ENCODE measurements around the gene ARHGAP20.

Gene ARHGAP20

DNA sequence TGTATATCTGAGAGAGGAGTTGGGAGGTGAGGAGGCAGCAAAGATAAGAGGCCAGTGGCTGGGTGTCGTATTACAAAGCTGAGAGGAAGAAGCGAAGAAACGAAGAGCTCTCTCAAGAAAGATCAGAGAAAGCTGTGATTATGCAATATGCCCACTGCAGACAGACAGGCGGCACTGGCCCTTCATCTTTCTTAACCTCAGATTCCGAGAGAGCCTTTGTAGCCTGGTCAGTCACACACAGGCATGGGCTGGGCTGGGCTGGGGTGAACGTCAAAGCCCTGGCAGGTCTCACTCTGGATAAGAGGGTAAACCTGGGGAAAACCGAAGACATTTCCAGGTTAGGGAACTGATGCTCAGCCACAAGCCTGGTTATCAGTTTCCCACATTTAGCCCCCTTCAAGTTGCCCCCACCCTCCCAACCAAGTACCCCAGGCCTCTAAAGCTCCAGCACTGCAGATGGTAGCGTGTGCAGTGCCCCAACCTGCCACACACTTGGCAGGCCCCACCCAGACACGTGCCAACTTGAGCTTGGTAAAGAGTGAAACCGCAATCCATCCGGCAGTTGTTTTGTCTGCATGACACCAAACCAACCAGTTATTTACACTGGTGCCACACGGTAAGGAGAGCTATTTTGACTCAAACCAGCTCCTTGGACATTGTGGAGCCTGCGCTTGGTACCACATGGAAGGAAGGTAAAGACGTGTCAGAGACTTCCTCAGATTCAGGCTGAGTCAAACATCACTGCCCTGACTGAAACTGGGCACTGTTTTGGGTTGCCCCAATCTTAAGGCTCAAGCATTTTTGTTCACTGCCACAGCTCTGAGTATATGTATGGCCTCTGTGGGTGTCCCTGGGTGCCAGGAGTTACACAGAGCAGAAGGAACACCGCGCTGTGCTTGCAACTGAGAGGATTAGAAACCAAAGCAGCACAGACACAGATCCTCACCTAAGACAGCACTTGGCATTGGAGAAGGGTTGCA, 146.6 kb downstream of the ARHGAP20 start:
- ATAC-seq (ENCODE audit: low read depth): peak; percentile 58
- DNase-seq (ENCODE audit: low spot score): no peak

DNA sequence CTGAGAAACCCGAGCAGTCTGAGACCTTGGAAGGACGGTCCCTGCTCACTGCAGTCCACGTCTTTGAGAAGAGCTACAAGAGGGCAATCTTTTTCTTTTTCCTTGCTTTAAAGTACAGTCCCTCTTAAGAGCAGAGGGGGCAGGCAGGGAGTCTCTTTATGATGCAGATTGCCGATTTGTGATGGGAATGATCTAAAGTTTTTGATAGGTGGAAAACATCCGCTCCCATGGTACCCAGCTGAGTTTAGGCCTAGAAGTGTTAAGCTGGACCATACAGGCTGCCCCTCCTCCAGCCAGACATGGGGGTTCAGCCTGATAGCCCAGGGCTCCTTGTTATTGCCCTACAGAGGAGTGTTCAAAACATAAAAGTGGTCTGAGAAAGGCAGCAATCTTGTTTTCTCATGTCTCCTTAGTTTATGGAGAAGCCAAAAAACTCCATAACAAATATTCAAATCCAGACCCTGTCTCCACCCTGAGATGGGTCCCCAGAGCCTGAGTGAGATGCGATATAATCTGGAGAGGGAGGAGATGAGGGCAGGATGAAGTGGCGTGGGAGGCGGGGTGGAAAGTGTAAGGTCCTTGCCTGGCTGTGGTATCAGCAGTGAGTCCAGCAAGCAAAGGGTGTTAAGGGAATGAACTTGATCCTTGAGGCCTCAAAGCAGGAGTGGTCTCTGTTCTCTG, 147.4 kb downstream of the ARHGAP20 start:
- Histone ChIP-seq H3K4me3 (ENCODE audit: severe bottlenecking) (no peak overlapping the region), H3K27ac (ENCODE audit: poor library complexity, severe bottlenecking) (no peak overlapping the region), H3K27me3 (ENCODE audit: insufficient read depth, poor library complexity, severe bottlenecking) (peaks cover 4% of the 10 kb centered on the region)

More for the DNA sequence above, 146.6 kb downstream of the ARHGAP20 start:
- TF ChIP-seq, protein P1, sequence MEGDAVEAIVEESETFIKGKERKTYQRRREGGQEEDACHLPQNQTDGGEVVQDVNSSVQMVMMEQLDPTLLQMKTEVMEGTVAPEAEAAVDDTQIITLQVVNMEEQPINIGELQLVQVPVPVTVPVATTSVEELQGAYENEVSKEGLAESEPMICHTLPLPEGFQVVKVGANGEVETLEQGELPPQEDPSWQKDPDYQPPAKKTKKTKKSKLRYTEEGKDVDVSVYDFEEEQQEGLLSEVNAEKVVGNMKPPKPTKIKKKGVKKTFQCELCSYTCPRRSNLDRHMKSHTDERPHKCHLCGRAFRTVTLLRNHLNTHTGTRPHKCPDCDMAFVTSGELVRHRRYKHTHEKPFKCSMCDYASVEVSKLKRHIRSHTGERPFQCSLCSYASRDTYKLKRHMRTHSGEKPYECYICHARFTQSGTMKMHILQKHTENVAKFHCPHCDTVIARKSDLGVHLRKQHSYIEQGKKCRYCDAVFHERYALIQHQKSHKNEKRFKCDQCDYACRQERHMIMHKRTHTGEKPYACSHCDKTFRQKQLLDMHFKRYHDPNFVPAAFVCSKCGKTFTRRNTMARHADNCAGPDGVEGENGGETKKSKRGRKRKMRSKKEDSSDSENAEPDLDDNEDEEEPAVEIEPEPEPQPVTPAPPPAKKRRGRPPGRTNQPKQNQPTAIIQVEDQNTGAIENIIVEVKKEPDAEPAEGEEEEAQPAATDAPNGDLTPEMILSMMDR (IDR thresholded peaks at IDR 0.05; ENCODE audit: poor library complexity, severe bottlenecking): no peak
- peaks cover 4% of the 10 kb centered on the region for H3K27me3 ChIP-seq (ENCODE audit: insufficient read depth, poor library complexity, severe bottlenecking)
- no peaks in the 10 kb centered on the region for H3K9me3 ChIP-seq (ENCODE audit: severe bottlenecking)
- H3K27ac ChIP-seq (ENCODE audit: poor library complexity, severe bottlenecking): no peak overlapping the region
- H3K36me3 ChIP-seq (ENCODE audit: low read depth): no peaks in the 10 kb centered on the region
- no peaks in the 10 kb centered on the region for H3K4me1 ChIP-seq (ENCODE audit: insufficient read depth, poor library complexity, severe bottlenecking)
- H3K4me3 ChIP-seq (ENCODE audit: severe bottlenecking): no peak overlapping the region

DNA sequence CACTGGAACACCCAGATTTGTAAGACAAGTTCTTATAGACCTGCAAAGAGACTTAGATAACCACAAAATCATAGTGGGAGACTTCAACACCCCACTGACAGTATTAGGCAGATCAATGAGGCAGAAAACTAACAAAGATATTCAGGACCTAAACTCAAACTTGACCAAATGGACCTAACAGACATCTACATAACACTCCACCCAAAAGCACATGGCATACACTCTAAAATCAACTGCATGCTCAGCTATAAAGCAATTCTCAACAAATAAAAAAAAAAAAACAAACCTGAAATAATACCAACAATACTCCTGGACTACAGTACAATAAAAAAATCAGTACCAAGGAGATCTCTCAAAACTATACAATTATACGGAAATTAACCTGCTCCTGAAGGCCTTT, 167.5 kb downstream of the ARHGAP20 start:
- DNase-seq (ENCODE audit: low spot score) (no peak), ATAC-seq (ENCODE audit: low read depth) (no peak)
- TF ChIP-seq, protein P1 (IDR thresholded peaks at IDR 0.05; ENCODE audit: poor library complexity, severe bottlenecking): no peak
- no peaks in the 10 kb centered on the region for H3K36me3 ChIP-seq (ENCODE audit: low read depth)
- no peaks in the 10 kb centered on the region for H3K9me3 ChIP-seq (ENCODE audit: severe bottlenecking)
- no peak overlapping the region for H3K27ac ChIP-seq (ENCODE audit: poor library complexity, severe bottlenecking)
- no peaks in the 10 kb centered on the region for H3K4me1 ChIP-seq (ENCODE audit: insufficient read depth, poor library complexity, severe bottlenecking)
- no peak overlapping the region for H3K4me3 ChIP-seq (ENCODE audit: severe bottlenecking)
- H3K27me3 ChIP-seq (ENCODE audit: insufficient read depth, poor library complexity, severe bottlenecking): no peaks in the 10 kb centered on the region

More for the DNA sequence above, 147.4 kb downstream of the ARHGAP20 start:
- no peak for DNase-seq (ENCODE audit: low spot score)
- Histone ChIP-seq H3K36me3 (ENCODE audit: low read depth) (no peaks in the 10 kb centered on the region), H3K4me1 (ENCODE audit: insufficient read depth, poor library complexity, severe bottlenecking) (no peaks in the 10 kb centered on the region), H3K9me3 (ENCODE audit: severe bottlenecking) (no peaks in the 10 kb centered on the region)
- TF ChIP-seq, protein P1 (IDR thresholded peaks at IDR 0.05; ENCODE audit: poor library complexity, severe bottlenecking): no peak
- no peak for ATAC-seq (ENCODE audit: low read depth)

DNA sequence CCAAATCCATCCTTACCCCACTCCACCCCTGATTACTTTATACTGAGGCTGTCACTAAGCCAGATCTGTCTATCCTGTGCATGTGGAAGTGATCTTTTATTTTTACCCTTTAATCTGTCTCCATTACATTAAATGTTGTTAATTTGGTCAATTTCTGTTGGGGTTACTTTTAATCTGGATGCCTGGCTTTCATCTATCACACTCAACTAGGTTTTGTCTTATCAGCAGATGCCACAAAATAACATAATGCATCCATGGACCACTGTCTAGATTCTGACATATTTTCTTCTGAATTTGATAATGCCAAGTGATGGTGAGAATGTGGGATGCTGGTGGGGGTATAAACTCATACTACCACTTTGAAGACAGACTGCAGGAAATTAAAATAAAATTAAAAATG, 174.1 kb downstream of the ARHGAP20 start:
- ATAC-seq (ENCODE audit: low read depth) (no peak), DNase-seq (ENCODE audit: low spot score) (no peak)
- Histone ChIP-seq H3K27ac (ENCODE audit: poor library complexity, severe bottlenecking) (no peak overlapping the region), H3K4me1 (ENCODE audit: insufficient read depth, poor library complexity, severe bottlenecking) (no peaks in the 10 kb centered on the region), H3K4me3 (ENCODE audit: severe bottlenecking) (no peak overlapping the region), H3K36me3 (ENCODE audit: low read depth) (no peaks in the 10 kb centered on the region), H3K27me3 (ENCODE audit: insufficient read depth, poor library complexity, severe bottlenecking) (no peaks in the 10 kb centered on the region), H3K9me3 (ENCODE audit: severe bottlenecking) (no peaks in the 10 kb centered on the region)
- TF ChIP-seq, protein P1 (IDR thresholded peaks at IDR 0.05; ENCODE audit: poor library complexity, severe bottlenecking): no peak

All from RWPE2 (cell line).